Thoracic aorta (tissue), 2 donors: Measurements from ENCODE around the gene PHLDA3. TPM values are rescaled to one million over a fixed set of nuclear protein-coding genes. Genes with fewer than 3 reads are reported as not detected.

Experiments used
- ATAC-seq: fragments of 150-250 bp; one replicate; pipeline ENCODE4 v1.8.0; 2017; ENCODE audit warnings: low read depth; ENCODE audit not compliant: insufficient number of reproducible peaks, low FRiP score
- DNase-seq: peaks from one replicate; pipeline ENCODE4 v3.0.0-alpha.2; 2020; ENCODE audit warnings: low spot score
- H3K27ac ChIP-seq, 2 donors: fragments of 200-600 bp; sonication (generic); 1 replicate in 1 of 2; 2 replicates in 1 of 2; pipeline ENCODE4 v1.5.1; 2016; ENCODE audit warnings: mild to moderate bottlenecking in 2 of 2, moderate library complexity in 2 of 2
- H3K27me3 ChIP-seq: fragments of 200-600 bp; sonication (generic); replicated peaks from 2 replicates; pipeline ENCODE4 v1.6.0; 2016; ENCODE audit warnings: mild to moderate bottlenecking; ENCODE audit not compliant: insufficient read depth
- H3K36me3 ChIP-seq: fragments of 200-600 bp; sonication (generic); one replicate; pipeline ENCODE4 v1.5.1; 2016
- H3K4me1 ChIP-seq, 2 donors: fragments of 200-600 bp; sonication (generic); 1 replicate in 1 of 2; 2 replicates in 1 of 2; pipeline versions ENCODE4 v1.5.1 to v1.6.0; 2016; ENCODE audit warnings: low read depth in 2 of 2, mild to moderate bottlenecking in 1 of 2; ENCODE audit not compliant: control insufficient read depth in 1 of 2
- H3K4me3 ChIP-seq: fragments of 200-600 bp; sonication (generic); 2 replicates; pipeline ENCODE4 v1.5.1; 2016; ENCODE audit warnings: mild to moderate bottlenecking
- H3K9me3 ChIP-seq: fragments of 200-600 bp; sonication (generic); 2 replicates; pipeline ENCODE4 v1.5.1; 2016
- total RNA-seq, 2 donors: library from RNA; depleted of rRNA; stranded (reverse); fragments of >200 nt; gene quantifications; one replicate each; pipeline versions ENCODE4 v1.1.0 to v1.2.3, GENCODE V29; 2016
- TF ChIP-seq, protein P1 (sequence below): fragments of 200-600 bp; sonication (generic); IDR thresholded peaks from one replicate; pipeline ENCODE4 v1.5.1; 2019; ENCODE audit warnings: antibody characterized with exemption

Gene PHLDA3
- total RNA-seq, 2 donors from 2014 or later, result 65.7 to 134 TPM

DNA sequence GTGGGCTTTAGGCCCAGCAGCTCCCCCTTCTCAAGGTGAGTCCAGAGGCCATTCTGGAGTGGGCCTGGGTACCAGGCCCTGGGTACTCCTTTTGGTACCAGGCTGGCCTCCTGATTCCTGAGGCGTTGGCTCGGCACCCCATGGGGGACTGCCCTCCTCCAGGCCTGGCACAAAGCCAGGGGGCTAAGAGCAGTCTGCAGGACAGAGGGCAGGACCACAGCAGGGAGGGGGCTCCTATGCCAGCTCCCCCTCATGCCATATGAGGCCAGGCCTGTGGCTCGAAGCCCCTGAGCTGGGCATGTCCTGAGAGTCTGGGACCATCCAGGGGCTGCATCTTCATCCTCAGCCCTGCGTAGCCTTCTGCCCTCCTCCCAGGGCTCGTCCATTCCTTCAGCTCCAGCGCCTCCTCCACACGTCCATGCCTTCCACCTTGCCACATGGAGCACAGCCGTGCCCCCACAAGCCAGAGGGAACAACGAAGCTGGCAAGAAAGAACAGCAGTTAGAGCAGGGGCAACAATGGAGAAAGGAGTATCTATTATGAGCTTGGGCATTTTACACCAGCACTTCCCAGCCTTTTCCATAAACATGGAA lies 3.2 kb downstream of the PHLDA3 start:
- Histone ChIP-seq H3K27me3 (no peaks in the 10 kb centered on the region), H3K27ac (peak overlapping the region; percentile 95 to 96), H3K4me3 (peak overlapping the region; percentile 83), H3K36me3 (peaks cover 19% of the 10 kb centered on the region), H3K9me3 (no peaks in the 10 kb centered on the region), H3K4me1 (peaks cover 27 to 68% of the 10 kb centered on the region in 2 donors)
- no peak for ATAC-seq
- TF ChIP-seq, protein P1, sequence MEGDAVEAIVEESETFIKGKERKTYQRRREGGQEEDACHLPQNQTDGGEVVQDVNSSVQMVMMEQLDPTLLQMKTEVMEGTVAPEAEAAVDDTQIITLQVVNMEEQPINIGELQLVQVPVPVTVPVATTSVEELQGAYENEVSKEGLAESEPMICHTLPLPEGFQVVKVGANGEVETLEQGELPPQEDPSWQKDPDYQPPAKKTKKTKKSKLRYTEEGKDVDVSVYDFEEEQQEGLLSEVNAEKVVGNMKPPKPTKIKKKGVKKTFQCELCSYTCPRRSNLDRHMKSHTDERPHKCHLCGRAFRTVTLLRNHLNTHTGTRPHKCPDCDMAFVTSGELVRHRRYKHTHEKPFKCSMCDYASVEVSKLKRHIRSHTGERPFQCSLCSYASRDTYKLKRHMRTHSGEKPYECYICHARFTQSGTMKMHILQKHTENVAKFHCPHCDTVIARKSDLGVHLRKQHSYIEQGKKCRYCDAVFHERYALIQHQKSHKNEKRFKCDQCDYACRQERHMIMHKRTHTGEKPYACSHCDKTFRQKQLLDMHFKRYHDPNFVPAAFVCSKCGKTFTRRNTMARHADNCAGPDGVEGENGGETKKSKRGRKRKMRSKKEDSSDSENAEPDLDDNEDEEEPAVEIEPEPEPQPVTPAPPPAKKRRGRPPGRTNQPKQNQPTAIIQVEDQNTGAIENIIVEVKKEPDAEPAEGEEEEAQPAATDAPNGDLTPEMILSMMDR, result no peak
- DNase-seq, result no peak

DNA sequence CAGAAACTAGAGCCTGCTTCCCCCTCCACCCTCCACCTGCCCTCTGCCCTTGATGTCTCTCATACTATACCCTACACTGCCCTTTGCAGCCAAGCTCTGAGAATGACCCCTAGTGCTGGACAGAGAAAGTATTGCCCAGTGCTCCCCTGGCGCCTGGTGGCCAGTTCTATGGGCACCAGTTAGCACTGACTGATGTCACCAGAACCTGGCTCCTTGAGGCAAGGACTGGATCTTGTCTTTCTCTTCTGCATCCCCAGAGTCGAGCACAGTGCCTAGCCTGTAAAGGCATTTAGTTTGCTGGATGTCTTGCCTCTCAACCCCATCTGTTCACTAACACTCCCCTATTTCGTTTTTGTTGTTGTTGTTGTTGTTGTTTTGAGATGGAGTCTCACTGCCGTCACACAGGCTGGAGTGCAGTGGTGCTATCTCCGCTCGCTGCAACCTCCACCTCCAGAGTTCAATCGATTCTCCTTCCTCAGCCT lies 5.9 kb downstream of the PHLDA3 start:
- H3K9me3 ChIP-seq, result no peaks in the 10 kb centered on the region
- H3K4me3 ChIP-seq, result no peak overlapping the region
- peak overlapping the region; percentile 95 to 97 for H3K27ac ChIP-seq
- peaks cover 19% of the 10 kb centered on the region for H3K36me3 ChIP-seq
- DNase-seq (no peak), ATAC-seq (no peak)
- H3K4me1 ChIP-seq, result peaks cover 31 to 72% of the 10 kb centered on the region in 2 donors
- no peaks in the 10 kb centered on the region for H3K27me3 ChIP-seq
- TF ChIP-seq, protein P1, result peak; percentile 30

DNA sequence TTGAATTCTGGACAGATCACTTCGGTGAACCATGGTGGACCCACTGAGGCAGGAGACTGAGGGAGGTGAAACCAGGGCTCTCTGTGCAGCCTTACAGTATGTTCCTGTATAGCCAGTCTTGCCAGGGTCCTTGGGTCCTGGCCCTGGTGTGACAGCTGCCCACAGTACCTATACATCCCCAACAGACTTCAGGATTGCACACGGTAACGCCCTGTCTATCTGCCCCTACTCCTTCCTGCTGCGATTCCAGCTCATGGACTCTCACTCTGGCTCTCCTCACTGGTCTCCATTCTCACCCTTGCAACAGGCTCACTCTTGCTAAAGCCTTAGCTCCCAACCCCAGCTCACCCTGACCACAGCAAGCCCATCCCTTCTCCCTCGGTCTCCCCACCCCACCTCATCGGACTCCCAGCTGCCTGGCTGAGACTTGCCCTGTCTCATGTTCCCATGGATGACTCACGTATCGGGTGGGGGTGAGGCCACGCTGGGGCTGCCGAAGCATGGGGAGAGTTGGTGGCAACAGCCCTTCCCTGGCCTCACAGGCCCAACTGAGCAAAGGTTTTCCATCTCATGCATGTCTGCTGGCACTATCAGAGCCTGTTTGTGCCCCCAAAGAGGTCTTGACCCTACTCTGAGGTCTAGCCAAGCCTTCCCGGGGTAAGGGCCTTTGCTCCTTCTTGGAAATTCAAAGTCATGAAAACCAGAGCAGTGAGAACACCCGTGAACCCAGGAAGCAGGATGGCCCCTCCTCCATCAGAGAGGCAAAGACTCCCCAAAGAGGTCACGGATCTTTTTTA lies 7.1 kb downstream of the PHLDA3 start:
- Histone ChIP-seq H3K27me3 (no peaks in the 10 kb centered on the region), H3K4me1 (peaks cover 29 to 74% of the 10 kb centered on the region in 2 donors)

DNA sequence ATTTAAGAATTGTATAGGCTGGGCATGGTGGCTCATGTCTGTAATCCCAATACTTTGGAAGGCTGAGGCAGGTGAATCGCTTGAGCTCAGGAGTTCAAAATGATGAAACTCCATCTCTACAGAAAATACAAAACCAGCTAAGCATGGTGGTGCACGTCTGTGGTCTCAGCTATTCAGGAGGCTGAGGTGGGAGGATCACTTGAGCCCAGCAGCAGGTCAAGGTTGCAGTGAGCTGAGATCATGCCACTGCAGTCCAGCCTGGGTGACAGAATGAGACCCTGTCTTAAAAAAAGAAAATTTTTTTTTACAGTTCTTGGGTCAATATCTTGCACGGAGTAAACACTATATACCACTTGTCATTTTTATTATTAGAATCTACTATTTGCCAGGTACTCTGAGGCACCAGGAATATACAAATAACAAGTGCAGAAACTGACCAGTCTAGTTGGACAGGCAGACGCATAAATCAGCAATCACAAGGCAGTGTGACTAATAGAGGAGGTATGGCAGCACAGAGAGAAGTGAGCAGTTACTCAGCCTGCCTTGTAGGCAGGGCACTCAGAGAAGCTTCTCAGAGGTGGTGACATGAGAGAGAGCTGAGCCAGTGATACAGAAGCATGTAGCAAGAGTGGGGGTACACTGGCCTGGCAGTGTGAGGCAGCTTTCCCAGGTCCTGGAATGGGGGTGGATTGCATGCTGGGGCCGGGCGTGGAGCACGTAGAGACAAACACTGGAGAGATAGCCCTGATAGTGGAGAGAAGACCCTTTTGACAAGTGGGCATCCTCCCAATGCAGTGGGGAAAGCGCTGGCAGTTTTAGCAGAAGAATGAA lies 8.0 kb downstream of the PHLDA3 start:
- Histone ChIP-seq H3K27me3 (no peaks in the 10 kb centered on the region), H3K36me3 (peaks cover 19% of the 10 kb centered on the region), H3K4me3 (peak overlapping the region; percentile 30), H3K27ac (peak overlapping the region; percentile 95 to 97), H3K4me1 (peaks cover 25 to 75% of the 10 kb centered on the region in 2 donors), H3K9me3 (no peaks in the 10 kb centered on the region)
- DNase-seq (peak; percentile 71), ATAC-seq (peak; percentile 87)
- TF ChIP-seq, protein P1, result no peak

More for the DNA sequence above, 7.1 kb downstream of the PHLDA3 start:
- peak; percentile 77 for ATAC-seq
- Histone ChIP-seq H3K36me3 (peaks cover 19% of the 10 kb centered on the region), H3K4me3 (peak overlapping the region; percentile 30), H3K27ac (peak overlapping the region; percentile 95 to 97), H3K9me3 (no peaks in the 10 kb centered on the region)
- TF ChIP-seq, protein P1, result no peak
- peak; percentile 85 for DNase-seq
